Activated T-cell treated with anti-CD3 and anti-CD28 coated beads, Interleukin-2, amount 50 U/mL, for 1 hour (primary cell): ENCODE results near the gene LAMA3.

Experiments
- DNase-seq: peaks from one replicate; pipeline ENCODE4 v3.0.0-alpha.2; 2020

The LAMA3 gene

GRCh38 chr18:23924813-23925212 lies 235.6 kb downstream of the LAMA3 start:
- DNase-seq: no peak

DNA sequence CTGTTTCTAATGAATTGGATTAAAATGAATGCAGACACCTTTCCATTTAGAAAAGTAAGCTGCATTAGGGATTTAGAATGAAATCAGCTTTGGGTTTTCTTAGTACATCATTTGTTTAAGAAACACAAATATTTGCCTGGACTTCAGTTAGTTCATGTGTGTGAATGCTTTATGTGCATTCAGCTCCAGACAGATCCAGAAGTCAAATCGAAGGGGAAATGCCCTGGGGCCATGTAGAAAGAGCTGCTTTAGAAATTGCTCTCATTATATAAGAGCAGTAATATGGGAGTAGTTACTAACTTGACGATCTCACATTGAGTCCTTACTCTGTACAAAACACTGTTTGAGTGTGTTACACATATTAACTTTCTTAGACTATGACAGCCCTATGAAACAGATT lies 237.3 kb downstream of the LAMA3 start:
- DNase-seq: no peak

- no peak for DNase-seq
Observed at GRCh38 chr18:23927821-23928746, 238.8 kb downstream of the LAMA3 start.

DNA sequence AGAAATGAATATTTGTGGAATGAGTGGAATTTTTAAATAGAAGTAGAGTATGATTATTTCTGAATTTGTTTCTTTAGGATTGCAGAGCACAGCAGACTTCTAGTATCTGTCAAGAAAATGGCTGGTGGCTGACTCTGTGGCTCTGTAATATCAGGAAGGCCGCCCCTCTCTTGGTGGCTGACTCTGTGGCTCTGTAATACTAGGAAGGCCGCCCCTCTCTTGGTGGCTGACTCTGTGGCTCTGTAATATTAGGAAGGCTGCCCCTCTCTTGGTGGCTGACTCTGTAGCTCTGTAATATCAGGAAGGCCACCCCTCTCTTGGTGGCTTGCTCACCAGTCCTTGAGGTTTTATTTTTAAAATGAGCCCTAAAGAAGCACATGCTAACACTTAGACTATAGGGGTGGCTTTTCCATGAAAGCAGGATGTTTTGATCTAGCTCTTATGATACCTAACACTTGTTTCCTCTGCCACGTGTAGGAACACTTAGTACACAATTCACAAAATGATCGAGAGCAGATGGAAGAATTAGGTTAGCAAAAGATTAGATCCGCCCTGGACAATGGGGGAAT lies 240.2 kb downstream of the LAMA3 start:
- DNase-seq: no peak

DNA sequence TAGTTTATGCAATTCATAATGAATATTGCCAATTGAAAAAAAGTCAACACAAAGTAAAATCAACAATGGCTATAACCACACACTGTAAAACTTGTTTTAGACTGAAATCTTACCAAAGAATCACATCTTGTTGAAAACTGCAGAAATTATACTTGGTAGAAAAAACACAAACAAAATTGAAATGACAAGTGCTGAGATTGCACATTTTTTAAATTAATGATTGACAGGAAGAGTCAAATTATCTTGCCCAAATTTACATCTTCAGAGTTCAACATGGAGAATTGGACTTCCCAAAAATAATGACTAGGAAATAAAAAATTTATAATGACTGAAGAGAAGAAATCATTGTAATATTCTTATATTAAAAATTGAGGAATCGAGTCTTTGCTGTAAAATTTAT lies 240.7 kb downstream of the LAMA3 start:
- no peak for DNase-seq

- no peak for DNase-seq
Observed at GRCh38 chr18:23932385-23933067, 243.3 kb downstream of the LAMA3 start.

- no peak for DNase-seq
Observed at GRCh38 chr18:23933407-23933806, 244.2 kb downstream of the LAMA3 start.

DNA sequence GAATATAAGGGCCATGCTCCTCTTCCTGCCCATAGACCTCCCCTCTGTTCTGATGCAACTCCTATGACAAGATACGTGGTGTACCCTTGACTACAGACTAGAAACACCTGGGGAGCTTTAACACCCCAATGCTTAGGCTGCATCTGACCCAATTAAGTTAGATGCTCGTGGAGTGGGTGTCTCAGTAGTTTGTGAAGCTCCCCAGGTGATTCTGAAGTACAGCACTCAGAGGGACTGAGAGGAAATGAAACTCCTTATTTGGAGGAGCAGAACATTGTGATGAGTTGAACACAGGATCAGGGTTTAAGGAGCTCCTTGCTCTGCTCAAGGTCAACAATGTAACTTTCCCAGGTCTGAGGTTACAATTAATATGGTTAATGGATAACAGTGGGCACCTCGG lies 245.0 kb downstream of the LAMA3 start:
- no peak for DNase-seq

GRCh38 chr18:23934863-23935262 lies 245.6 kb downstream of the LAMA3 start:
- no peak for DNase-seq

DNA sequence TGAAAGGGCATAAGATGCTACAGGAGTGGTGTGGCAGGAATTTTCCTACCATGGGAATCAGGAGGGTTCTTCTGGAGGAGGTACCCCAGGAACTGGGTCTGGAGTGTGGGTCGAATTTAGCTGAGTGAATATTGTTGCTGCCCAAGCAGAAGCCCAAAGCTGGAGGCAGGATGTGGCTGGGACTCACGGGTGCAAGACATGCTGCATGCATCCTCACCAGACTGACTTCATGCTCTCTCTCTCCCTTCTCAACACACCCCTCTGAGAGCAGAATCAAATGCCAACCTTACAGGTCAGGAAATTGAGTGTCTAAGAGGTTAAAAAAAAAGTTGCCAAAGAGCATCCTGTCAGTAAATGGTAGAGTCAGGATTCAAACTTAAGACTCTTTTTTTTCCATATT lies 246.6 kb downstream of the LAMA3 start:
- no peak for DNase-seq

GRCh38 chr18:23936381-23936958 lies 247.2 kb downstream of the LAMA3 start:
- DNase-seq: no peak

- no peak for DNase-seq
Observed at GRCh38 chr18:23938043-23938756, 248.9 kb downstream of the LAMA3 start.

DNA sequence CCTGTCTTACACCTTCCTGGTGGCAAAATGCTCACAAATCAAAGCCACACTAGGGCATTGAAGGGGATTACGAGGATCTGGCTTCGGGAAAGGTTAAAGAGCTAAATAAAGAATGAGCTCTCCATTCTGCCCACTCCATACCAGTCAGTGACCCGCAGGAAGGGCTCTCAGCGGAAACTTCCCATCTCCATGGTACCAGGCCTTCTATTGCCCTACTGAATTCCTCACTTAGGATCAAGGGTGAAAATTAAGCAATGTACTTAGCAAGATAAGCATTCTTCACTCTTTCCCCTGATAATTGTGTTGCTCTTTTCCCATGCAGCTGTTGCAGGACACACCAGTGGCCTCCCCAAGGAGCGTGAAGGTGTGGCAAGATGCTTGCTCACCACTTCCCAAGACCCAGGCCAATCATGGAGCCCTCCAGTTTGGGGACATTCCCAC lies 249.7 kb downstream of the LAMA3 start:
- DNase-seq: no peak

DNA sequence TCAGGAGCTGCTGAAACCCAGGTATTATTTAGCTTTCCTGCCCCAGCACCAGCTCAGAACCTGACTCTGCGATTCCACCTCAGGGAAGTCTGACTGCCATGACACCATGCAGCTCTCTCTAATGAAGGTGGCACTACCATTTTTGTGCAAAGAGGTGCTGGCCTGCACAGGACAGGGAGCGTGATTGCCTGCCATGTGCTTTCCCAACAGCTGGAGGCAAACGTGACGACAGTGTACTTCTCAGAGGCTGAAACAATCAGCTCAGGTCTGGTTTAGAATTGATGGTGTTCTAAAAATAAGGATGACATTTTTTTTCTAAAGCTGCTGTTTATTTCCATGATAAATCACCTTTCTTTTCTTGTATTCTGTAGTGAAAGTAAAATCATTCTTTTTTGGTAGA lies 250.1 kb downstream of the LAMA3 start:
- no peak for DNase-seq

- no peak for DNase-seq
Observed at GRCh38 chr18:23939896-23940295, 250.6 kb downstream of the LAMA3 start.

DNA sequence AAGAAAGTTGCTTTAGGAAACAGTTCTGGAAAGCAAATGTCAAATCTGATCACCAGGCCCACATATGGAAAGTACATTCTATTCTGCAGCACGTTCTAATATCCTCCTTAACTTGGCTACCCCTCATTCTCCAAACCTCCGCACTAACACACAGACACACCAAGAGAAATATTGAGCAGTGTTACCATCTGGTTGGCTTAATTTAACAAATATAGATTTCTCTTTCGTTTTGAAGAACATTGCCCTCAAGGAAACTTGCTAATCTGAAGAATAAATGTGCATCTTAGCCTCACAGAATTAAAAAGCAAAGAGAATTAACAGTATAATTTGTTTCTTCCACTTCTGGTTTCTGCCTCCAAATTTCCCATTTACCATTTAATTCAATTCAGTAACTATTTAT lies 252.5 kb downstream of the LAMA3 start:
- DNase-seq: no peak

DNA sequence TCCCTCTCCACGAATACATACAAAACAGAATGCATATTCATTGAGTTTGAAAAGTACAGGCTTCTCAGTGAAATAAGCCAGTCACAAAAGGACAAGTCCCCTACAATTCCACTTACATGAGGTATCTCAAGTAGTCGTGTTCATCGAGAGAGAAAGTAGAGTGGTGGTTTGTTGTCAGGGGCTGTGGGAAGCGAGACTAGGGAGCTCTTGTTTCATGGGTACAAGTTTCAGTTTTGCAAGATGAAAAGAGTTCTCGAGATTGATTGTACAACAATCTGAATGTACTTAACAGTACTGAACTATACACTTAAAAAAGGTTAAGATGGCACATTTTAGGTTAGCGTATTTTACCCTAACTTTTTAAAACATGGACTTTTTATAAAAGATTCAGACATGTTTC lies 253.9 kb downstream of the LAMA3 start:
- no peak for DNase-seq

DNA sequence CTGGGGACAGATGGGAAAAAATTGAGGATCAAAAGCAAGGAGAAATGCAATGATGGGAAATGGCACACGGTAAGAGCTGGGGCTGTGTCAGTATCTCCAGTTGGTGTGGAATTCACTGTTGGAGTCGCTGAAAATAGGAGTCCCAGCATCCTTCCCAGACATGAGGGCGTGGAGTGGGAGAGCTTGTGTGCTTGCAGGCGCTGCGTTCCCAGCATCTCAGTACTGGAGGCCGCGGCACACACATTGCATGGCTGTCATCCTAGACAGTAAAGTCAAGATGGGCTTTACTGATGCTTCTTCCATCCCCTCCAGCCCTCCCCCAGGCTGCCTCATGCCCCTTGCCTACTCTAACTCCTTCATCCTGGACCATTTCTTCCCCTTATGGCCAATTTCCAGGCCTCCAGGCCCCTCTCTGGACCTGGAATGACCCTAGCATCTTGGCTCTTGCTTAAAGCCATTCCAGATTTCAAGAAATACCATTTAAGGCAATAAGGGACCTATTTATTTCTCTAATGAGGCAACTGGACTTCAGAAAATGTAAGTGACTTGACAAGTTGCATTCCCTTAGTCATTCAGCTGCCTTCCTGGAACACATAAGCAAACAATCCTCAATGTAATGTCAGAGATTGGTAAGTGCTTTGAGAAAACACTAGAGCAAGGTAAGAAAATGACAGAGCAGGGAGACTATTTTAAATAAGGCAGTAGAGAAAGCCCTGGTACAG lies 254.8 kb downstream of the LAMA3 start:
- no peak for DNase-seq

DNA sequence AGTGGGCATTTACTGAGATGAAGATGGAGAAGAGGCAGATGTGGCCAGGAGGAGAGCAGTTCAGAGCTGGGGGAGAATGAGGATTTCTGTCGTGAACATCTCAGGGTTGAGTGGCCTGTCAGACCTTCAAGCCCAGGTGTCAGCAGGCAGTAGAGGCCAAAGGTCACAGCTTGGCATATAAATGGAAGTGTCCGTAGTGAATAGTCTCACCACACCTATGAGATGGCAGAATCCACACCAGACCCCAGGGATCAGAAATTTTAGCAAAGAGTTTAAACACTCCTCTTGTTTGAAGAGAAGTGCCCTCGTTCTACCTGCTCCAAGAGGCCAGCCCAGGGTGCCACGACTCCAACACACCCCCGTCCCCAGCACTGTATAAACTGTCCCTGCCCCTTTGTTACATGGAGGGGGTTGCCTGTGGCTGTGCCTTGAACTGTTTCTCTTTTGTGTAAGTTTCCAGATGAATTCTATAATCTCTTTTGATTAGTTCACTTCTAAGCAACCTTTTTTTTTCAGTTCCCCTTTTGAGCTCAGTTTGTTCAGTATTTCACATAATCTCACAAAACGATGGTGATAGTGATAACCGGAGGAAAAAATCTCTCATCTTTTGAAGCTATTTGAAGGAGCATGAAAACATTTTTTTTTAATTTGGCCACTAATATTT lies 256.3 kb downstream of the LAMA3 start:
- DNase-seq: no peak

DNA sequence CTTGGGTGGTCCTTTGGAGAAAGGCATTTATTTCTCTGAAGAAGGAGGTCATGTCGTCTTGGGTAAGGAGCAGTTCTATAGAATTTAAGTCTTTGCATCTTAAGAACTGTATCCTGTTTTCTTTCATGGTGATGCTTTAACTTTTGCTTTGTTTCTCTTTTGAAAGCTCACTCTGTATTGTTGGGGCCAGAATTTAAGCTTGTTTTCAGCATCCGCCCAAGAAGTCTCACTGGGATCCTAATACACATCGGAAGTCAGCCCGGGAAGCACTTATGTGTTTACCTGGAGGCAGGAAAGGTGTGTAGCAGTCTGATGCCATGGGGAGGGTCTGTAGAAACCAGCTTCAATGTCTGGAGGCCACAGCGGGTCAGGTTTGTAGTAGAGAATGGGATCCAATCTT lies 260.6 kb downstream of the LAMA3 start:
- DNase-seq: no peak

DNA sequence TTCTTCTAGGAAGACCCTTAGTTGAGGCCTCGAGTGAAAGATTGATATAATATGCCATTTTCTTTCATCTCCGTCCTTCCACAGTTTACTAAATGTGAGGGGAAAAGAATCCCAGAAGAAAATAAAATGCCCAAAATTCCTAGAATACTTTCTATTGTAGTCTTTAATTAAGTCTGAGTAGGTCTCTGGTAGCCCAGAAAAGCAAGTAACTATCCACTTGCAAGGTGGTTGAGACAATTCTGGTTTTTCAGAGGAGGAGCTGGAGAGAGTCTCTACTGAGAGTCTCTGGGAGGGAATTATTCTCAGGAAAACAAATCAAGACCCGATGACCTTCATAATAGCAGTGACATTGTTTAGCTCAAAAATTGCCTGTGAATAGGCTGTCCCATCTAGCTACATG lies 261.4 kb downstream of the LAMA3 start:
- DNase-seq: no peak

GRCh38 chr18:23951206-23951605 lies 262.0 kb downstream of the LAMA3 start:
- DNase-seq: no peak
